ENCODE data around the gene LAMC3. TPM values are rescaled to one million over a fixed set of nuclear protein-coding genes. Genes with fewer than 3 reads are reported as not detected.

Gene LAMC3
- total RNA-seq, 6 donors from 2014 or later: 6.7 to 56.0 (median 19.5) TPM

GRCh38 chr9:131069699-131070098, 60.7 kb downstream of the LAMC3 start:
- Histone ChIP-seq H3K27ac (no peak overlapping the region), H3K36me3 (no peaks in the 10 kb centered on the region), H3K27me3 (no peaks in the 10 kb centered on the region), H3K4me3 (no peak overlapping the region), H3K4me1 (no peaks in the 10 kb centered on the region), H3K9me3 (no peaks in the 10 kb centered on the region)
- no peak for ATAC-seq (ENCODE audit: low FRiP score in 2 of 2)
- DNase-seq: no peak
- WGBS, 2 donors: 92 to 95% methylated on average over 15 of the region's 15 CpGs
- no peak for TF ChIP-seq EP300 (IDR thresholded peaks at IDR 0.05)
- no peak for TF ChIP-seq POLR2AphosphoS5 (IDR thresholded peaks at IDR 0.05)

- ATAC-seq (ENCODE audit: low FRiP score in 2 of 2) (no peak), DNase-seq (no peak)
- no peaks in the 10 kb centered on the region for H3K36me3 ChIP-seq
- no peaks in the 10 kb centered on the region for H3K4me1 ChIP-seq
- no peak overlapping the region for H3K27ac ChIP-seq
- no peaks in the 10 kb centered on the region for H3K9me3 ChIP-seq
- H3K27me3 ChIP-seq: no peaks in the 10 kb centered on the region
- no peak overlapping the region for H3K4me3 ChIP-seq
- 73 to 86% methylated on average over 9 of the region's 16 CpGs for WGBS, 2 donors
- TF ChIP-seq POLR2AphosphoS5 (IDR thresholded peaks at IDR 0.05): no peak
- no peak for TF ChIP-seq POLR2A (IDR thresholded peaks at IDR 0.05)
- TF ChIP-seq CTCF (IDR thresholded peaks at IDR 0.05): no peak
- no peak for TF ChIP-seq EP300 (IDR thresholded peaks at IDR 0.05)
These were observed 63.3 kb downstream of the LAMC3 start for GRCh38 chr9:131072107-131072870.

GRCh38 chr9:131072871-131073237, 63.9 kb downstream of the LAMC3 start:
- DNase-seq (no peak), ATAC-seq (ENCODE audit: low FRiP score in 2 of 2) (no peak)
- Histone ChIP-seq H3K4me1 (no peaks in the 10 kb centered on the region), H3K36me3 (no peaks in the 10 kb centered on the region), H3K27me3 (no peaks in the 10 kb centered on the region), H3K27ac (no peak overlapping the region), H3K9me3 (no peaks in the 10 kb centered on the region), H3K4me3 (no peak overlapping the region)
- WGBS, 2 donors: 56 to 94% methylated on average over 7 to 9 of the region's 9 CpGs
- TF ChIP-seq CTCF (IDR thresholded peaks at IDR 0.05) (no peak), POLR2A (IDR thresholded peaks at IDR 0.05) (no peak), EP300 (IDR thresholded peaks at IDR 0.05) (no peak), POLR2AphosphoS5 (IDR thresholded peaks at IDR 0.05) (no peak)

GRCh38 chr9:131076347-131077195, 67.6 kb downstream of the LAMC3 start:
- TF ChIP-seq EP300 (IDR thresholded peaks at IDR 0.05) (no peak), CTCF (IDR thresholded peaks at IDR 0.05) (no peak), POLR2AphosphoS5 (IDR thresholded peaks at IDR 0.05) (no peak), POLR2A (IDR thresholded peaks at IDR 0.05) (no peak)
- DNase-seq (no peak), ATAC-seq (ENCODE audit: low FRiP score in 2 of 2) (no peak)
- H3K36me3 ChIP-seq: no peaks in the 10 kb centered on the region
- WGBS, 2 donors: 60 to 65% methylated on average over 9 to 15 of the region's 15 CpGs
- no peak overlapping the region for H3K27ac ChIP-seq
- no peaks in the 10 kb centered on the region for H3K27me3 ChIP-seq
- no peaks in the 10 kb centered on the region for H3K9me3 ChIP-seq
- H3K4me1 ChIP-seq: no peaks in the 10 kb centered on the region
- no peak overlapping the region for H3K4me3 ChIP-seq

All from upper lobe of left lung (tissue), 6 donors.